ENCODE results near the gene ACTR3C.
"Not testable (repeated sequence)": the region's sequence is repeated elsewhere in the genome, so short reads cannot be mapped to it uniquely, and the experiment has no call there.

ACTR3C gene

DNA sequence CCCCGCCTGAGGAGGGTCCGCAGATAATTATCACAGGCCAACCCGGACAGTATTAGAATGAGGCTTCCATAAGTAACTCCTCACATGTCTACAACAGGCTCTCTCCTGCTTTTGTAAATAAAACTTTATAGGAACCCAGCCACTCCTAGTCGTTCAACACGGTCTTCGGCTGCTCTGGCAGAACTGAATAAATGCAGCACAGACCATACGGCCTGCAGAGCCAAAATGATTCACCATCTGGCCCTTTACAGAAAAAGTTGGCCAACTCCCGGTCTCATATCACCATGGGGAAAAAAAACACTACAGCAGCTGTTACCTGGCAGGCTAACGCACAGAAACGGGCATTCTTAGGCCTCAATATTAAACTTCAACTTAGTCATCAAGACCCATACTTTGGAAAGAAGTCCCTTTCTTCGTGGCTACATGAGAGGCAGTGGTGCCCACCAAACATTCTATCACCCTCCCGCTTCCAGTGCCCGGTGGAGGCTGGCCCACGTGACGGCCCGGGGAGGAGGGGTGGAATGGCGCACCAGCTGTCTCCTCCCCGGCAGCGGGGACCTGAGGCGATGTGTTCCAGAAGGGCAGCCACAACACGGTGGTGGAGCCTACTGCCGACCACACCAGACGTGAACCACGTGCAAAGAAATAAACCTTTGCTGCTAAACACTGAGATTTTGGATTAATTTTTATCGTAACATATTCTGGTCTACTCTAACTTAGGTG, 41.5 kb downstream of the ACTR3C start:
- DNase-seq (ENCODE audit: low read depth): not testable (repeated sequence)

DNA sequence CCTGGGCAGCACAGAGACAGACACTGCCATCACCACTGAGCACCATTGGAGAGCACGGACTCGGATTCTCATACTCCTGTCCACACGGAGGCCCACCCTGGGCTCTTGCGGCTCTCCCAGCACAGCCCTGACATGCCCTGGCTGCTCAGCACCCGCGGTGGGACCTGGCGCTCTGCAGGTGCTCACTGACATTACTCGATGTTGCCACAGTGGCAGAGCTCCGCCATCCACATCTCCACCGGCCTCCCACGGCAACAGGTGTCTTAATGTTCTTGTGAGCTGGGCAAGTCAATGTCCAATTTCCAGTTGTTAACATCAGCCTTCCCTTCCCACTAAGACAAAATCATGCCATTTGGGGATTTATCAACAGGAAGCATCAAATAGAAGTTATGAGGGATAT, 45.0 kb downstream of the ACTR3C start:
- not testable (repeated sequence) for DNase-seq (ENCODE audit: low read depth)

DNA sequence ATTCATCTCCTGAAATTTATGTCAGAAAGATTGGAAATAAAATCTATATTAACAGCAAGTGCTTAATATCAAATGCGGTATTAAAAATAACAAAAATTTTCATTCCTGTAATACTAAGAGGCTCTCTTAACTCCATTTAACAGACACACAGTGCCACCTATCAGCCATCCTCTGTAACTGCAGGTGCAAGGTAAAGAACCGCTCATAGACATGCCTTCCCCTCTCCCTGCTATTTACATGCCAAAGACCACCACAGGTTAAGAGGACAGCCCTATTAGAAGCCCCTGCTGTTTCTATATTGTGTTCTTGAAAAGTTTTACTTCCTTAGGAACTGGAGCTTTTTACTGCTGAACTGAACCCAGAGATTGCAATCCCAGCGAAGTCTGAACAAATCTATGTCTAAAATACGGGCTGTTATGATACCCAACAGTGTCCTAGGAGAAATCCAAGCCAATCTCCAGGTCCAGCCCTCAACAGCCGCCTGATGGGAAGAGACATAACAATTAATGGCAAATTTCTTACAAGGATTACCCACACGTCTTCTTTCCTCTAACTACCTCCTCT, 47.1 kb downstream of the ACTR3C start:
- peak; percentile 9 for DNase-seq (ENCODE audit: low read depth)

DNA sequence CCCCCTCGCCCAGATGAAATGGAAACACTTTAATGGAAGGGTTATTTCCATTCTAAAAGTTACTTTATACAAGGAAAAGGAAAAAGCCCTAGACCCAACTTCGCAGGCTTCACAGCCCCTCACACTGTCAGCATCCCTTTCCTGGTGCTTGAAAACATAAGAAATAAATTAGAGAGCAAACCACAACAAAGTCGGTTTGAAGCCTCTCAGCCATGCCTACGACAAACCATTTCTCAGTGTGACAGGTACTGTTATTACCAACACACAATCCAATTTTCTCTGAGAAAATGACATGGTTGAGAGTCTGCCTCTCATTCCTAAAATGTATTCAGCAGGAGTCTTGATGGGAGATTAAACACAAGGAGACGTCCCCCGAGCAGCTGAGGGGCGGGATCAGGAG, 51.4 kb downstream of the ACTR3C start:
- DNase-seq (ENCODE audit: low read depth): not testable (repeated sequence)

DNA sequence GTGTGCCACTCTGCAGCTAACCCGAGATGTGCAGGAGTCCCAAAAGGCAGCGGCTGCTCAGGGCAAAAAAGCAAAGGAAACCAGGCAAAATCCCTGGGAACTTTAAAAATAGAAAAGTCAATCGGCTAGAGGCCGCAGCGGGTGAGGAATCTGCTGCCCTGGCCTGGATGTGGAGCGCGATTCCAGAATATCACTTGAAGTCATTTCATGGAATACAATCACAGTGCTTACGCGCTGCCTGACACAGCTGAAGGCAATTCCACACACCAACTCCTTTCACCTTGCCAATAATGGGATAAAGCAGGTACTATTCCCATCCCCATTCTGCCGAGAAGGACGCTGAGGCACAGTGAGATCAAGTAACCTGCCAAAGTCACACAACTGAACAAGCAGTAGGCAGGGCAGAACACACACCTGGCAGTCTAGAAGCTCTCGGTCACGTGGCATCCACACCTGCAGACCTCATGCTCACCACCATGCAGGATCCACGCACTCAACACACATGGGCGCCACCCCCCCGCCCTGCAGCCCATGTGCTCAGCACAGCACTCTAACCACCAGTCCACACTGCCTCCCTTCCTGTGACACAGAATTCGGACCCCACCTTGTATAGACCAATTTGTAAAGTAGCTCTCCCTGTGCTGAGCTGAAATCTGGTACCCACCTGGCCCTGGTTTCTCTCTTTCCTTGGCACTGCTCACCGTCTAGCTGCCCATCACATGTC, 53.1 kb downstream of the ACTR3C start:
- not testable (repeated sequence) for DNase-seq (ENCODE audit: low read depth)

DNA sequence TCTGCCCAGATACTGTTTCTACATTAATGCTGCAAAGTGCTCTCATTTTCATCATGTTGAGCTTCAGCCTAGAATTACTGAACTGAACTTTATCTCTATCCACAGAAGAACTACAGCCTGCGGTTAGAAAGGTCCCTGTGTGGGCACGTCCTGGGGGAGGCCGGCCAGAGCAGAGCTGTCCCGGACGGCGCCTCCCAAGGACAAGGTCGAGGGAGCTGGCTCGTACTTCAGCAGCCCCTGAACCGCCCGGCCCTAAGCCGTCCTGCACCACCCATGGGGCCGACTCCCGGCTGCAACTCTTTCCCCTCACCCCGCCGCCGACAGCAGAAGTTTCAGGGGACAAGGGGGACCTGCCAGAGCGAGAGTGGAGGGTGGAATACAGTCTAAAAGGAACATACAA, 54.5 kb downstream of the ACTR3C start:
- DNase-seq (ENCODE audit: low read depth): not testable (repeated sequence)

DNA sequence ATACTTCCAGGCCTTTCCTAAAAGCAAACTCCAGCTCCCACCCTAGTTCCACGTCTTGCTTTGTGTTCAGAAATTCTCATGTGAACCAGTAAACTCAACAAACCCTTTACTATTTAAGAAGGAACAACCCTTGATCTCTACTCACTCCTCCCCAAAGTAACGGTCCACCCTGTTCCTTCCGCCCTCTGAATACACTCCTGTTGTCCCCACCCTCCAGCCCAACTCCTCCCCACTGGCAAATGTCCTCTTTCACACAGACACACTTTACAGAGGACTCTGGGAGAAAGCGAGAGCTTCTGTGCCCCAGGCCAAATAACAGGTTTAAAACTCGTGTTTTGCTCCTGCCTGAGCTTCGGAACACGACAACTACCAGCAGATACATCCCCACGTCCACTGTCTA, 55.1 kb downstream of the ACTR3C start:
- not testable (repeated sequence) for DNase-seq (ENCODE audit: low read depth)

DNA sequence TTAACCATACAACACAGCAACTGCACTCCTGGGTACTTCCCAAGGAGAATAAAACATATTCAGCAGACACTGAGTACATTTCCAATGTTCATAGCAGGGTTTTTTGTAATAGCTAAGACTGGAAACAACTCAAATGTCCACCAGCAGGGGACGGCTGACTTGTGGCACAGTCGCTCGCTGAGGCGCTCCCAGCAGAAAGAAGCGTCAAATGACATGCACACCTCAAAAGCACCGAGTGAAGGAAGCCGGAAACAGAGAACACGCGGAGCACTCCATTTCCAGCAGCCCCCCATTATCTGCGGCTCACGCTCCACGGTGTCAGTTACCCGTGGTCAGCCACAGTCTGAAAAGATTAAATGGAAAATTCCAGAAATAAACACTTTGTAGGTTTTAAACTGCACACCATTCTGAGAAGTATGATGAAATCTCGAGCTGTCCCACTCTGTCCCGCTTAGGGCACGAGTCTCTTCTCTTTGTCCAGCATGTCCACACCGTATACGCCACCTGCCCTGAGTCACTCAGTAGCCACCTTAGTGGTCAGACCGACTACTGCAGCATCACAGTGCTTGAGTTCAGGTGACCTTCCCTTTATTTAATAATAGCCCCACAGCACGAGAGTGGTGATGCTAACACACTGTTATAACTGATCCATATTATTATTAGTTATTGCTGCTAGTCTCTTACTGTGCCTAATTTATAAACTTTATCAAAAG, 56.2 kb downstream of the ACTR3C start:
- not testable (repeated sequence) for DNase-seq (ENCODE audit: low read depth)

DNA sequence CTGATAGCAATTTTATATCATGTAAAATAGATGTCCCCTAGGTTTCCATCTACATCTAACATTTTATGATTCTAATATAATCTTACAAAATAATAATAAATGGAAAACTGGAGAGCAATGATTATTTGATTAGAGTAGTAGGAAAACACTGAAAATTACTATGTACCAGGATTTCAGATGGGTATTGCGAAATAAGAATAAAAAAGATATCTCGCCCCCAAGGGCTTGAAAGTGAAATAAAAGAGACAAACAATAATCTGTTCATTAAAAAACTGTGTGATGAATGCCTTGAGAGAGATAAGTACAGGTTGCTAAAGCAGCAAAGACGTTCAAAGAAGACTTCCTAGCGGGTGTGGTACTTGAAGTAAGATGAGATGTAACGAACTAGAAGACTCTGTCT, 60.7 kb downstream of the ACTR3C start:
- DNase-seq (ENCODE audit: low read depth): not testable (repeated sequence)

DNA sequence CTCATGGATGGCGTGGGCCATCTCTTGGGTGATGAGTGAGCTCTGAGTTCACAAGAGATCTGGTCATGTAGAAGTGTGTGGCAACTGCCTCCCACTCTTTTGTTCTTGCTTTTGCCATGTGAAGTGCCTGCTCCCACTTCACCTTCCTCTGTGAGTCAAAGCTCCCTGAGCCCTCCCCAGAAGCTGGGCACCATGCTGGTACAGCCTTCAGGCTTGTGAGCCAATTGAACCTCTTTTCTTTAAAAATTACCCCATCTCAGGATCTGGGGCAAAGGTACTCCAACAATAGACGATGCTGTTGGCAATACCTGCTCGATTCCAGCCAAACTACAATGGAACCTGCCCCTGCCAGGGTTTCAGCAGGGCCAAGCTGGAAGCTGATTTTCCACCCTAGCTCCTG, 75.6 kb downstream of the ACTR3C start:
- DNase-seq (ENCODE audit: low read depth): not testable (repeated sequence)

DNA sequence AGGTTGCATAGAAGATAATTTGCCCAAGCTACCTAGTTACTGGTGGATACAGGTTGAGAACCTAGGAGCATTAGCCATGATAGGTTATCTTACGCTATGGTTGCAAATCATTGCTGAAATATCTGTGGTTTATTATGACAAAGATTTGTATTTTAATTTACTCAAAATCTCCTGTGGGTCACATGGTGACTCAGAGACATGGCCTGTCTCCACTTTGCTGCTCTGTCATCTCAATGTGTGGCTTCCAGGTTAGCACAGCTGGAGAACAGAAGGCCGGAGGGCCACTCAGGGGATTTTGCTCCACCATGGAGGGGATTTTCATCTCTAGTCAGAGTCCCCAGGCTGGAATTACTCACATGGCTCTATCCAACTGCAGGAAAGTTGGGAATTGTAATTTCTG, 78.1 kb downstream of the ACTR3C start:
- DNase-seq (ENCODE audit: low read depth): not testable (repeated sequence)

DNA sequence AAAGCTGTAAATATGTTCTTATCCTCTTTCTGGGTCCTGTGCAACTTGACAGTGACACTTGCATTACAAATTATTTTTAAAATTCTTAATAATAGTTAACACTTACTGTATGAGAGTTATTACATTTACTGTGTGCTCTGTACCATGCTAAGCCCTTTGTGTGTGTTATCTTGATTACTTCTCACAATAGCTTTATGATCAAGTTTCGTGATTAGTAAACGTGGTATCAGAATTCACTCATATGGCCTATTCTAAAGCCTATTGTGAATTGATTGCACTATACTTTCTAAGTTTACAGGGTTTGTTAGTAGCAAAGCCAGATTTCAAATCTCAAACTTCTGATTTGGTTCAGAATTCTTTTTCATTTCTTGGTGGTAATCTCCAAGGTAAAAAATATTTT, 80.4 kb downstream of the ACTR3C start:
- DNase-seq (ENCODE audit: low read depth): not testable (repeated sequence)

DNA sequence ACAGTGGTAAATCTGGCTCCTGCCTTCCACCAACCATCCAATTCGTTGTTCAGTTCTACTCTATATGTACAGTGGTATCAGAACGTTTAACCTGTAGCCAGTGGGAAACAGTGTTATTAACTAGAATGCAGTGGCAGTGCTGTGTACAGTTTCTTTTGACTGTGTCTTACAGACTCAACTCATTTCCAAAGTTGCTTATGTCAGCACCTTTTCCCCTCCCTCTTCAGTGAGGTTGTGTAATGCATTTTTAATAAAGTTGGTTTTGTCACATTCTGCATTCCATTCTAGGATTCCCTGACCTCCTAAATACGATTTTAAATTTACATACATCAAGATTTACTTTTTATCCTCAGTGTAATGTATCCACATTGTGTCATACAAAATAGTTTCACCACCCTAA, 97.9 kb downstream of the ACTR3C start:
- DNase-seq (ENCODE audit: low read depth): not testable (repeated sequence)

DNA sequence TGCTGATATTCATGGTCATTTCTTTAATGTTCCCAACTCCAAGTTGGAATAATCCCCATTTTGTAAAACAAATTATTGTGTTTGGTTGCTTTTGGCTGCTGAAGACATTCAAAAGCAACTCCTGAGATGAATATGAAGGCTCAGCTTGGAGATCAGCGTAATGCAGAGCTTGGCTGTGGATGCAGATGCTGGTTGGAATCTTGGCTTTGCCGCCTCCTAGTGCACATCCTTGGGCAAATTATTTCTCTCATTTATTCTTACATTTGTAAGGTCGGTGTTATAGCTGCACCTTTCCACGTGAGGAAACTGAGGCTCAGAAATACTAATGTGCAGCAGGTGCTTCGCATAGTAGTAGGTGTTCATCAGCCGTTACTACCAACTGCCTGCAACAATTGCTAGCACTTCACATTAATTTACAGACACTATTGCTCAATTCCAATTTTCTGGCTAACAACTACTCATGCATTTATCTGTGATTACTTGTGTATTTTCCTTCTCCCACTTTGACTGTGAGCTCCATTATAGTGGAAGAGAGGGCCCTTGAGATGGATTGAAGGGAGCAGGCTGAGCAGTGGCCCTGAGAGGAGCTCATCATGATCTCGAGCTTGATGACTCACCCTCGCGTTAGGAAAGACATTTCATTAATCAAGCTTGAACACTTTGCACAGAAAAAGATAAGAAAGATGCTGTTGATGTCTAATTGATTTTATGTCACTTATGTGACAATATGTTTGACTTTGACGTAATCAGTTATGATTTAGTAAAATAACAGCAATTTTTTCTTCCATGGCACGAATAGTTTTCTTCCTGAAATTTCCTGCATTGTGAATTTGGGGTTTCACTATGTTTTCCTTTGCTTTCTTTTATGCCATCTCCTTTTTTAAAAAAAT, 101.0 kb downstream of the ACTR3C start:
- not testable (repeated sequence) for DNase-seq (ENCODE audit: low read depth)

DNA sequence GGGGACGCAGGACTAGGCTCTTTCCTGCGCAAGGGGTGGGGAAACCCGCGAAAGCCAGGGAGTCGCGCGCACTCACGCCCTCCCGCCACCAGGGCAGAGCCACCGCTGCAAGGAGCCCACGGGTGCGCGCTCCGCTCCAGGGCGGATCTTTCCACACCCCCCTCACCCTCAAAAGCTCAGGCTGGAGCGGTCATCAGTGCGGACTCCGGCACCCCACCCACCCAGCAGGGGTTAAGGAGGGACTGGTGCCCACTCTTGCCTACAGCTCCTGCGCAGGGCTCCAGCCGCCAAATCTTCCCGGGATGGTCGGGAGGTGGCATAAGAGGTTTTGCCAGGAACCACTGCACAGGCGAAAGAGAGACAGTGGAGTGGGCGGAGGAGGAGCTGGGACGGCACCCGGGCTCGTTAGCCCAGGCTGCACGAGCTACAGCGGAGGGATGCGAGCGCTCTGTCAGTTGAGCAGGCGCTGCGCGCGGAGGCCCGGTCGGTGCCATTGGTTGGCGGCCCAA, 102.6 kb downstream of the ACTR3C start:
- not testable (repeated sequence) for DNase-seq (ENCODE audit: low read depth)

DNA sequence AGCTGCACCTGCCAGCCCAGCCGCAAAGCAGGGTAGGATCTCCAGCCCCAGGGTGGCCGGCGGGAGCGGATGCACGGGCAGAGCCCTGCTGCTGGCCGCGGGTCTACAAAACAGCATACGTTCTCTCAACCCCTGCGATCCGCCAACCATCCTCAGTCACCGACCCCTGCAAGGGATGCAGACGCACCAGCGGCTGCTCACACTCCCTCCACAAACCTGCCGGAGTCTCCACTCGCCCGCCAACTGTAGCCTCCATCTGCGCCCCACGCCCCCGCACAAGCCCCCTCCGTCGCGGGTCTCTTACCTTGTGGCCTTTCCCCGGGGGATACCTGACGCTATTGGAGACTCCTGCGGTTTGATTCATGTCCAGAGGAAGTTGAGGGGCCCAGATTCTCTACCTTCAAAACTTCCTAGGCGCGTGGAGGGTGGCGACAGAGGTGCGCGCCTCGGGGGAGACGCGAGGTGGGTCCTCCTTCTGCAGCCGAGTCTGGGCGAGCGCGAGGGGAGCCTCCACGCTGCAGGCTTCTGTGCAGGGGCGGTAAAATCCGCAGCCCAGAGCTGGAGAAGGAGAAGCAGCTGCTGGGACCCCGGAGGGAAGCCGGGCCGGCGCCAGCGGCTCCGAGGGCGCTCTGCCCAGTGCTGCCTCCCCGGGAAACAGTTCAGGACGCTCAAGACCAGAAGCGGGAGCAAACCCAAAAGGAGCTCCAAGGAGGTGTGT, 103.2 kb downstream of the ACTR3C start:
- DNase-seq (ENCODE audit: low read depth): not testable (repeated sequence)

DNA sequence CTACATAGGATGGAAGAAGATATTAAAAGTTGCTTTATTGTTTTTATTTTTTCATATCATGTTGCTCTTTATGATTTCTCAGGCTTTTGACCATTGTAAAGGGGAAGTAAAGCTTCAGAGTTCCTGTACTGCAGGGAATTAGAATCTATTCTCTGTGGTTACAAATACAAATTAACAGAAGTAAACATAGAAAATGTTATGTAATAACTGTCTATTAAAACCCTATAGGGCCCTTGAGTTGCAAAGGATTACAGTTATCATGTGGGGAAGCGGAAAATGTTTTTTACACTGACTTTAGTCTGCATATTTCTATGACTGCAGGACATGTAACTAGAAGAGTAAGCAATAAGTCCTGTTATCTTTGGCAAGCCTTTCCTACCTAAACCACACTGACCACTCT, 116.5 kb downstream of the ACTR3C start:
- not testable (repeated sequence) for DNase-seq (ENCODE audit: low read depth)

DNA sequence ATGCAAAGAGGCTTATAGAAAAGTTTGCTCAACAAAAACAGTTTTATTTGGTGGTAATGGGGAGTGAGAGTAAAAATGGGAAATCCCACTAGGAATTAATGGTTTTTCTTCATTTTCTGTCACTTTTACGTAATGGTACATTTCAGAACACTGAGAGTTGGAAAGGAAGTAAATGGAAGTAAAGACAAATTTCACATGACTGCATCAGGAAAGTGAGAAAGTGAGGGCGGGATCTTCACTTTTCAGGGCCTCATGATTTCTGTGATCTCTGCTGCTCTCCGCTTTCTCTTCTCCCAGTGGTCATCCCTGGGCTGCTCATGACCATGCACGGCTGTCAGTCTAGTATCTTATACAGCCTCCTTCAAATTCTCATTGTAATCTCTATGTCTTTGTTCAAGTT, 117.5 kb downstream of the ACTR3C start:
- DNase-seq (ENCODE audit: low read depth): not testable (repeated sequence)

DNA sequence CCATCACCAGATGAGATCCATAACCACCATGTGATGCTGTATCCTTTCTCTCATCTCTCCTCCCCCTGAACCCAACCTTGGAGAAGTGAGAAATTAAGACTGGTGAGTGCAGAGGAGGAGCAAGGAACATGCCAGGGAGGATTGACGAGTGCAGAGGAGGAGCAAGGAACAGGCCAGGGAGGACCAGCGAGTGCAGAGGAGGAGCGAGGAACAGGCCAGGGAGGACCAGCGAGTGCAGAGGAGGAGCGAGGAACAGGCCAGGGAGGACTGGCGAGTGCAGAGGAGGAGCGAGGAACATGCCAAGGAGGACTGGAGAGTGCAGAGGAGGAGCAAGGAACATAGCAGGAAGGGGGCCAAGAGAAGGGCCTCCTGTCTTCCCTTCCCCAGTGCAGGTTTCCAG, 118.8 kb downstream of the ACTR3C start:
- not testable (repeated sequence) for DNase-seq (ENCODE audit: low read depth)

DNA sequence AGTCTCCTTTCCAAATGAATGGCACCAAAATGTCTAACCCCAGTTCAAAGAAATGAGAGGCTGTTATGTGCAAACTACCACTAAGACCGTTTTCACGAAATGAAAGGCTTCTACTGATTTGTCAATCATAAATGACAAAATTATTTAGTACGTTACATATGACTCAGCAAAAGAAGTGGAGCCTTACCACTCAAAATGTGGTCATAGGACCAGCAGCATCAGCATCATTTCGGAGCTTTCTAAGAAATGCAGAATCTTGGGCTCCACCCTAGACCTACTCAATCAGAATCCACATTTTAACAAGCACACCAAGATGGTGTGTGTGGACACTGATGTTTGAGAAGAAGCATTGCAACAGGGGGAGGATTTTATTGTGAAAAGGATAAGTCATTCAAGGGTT, 120.5 kb downstream of the ACTR3C start:
- not testable (repeated sequence) for DNase-seq (ENCODE audit: low read depth)

Measured in amniotic epithelial cell (primary cell).